HL-60 (cell line): ENCODE results near the gene LEF1.

ENCODE experiments used
- DNase-seq, 2 experiments: peaks; one replicate each; pipeline ENCODE4 v3.0.0-alpha.2; 2010 to 2020; ENCODE audit warnings: low read depth in 1 of 2, low spot score in 1 of 2
- H3K27ac ChIP-seq: fragments of 250-450 bp; sonication (Bioruptor Pico); replicated peaks from 2 replicates; pipeline ENCODE4 v1.5.1; 2020; ENCODE audit warnings: mild to moderate bottlenecking, moderate library complexity
- H3K27me3 ChIP-seq: fragments of 250-450 bp; sonication (Bioruptor Pico); 2 replicates; pipeline ENCODE4 v1.5.1; 2021; ENCODE audit warnings: mild to moderate bottlenecking, moderate library complexity; ENCODE audit not compliant: insufficient read depth, poor library complexity, severe bottlenecking
- H3K4me3 ChIP-seq: replicated peaks from 2 replicates; pipeline ENCODE4 v1.5.1; 2011; ENCODE audit warnings: mild to moderate bottlenecking, control low read depth, low read length; ENCODE audit not compliant: insufficient read depth
- CTCF ChIP-seq: IDR thresholded peaks from one replicate; pipeline ENCODE4 v1.5.1; 2011; ENCODE audit warnings: low read length, control low read depth, inconsistent platforms; ENCODE audit not compliant: insufficient read depth
- GABPA ChIP-seq: IDR thresholded peaks from 2 replicates; pipeline ENCODE4 v1.6.1; 2012; ENCODE audit warnings: low read depth
- POLR2AphosphoS5 ChIP-seq: IDR thresholded peaks from 2 replicates; pipeline ENCODE4 v1.6.1; 2012; ENCODE audit warnings: low read depth
- REST ChIP-seq: IDR thresholded peaks from 2 replicates; pipeline ENCODE4 v1.6.1; 2012; ENCODE audit warnings: low read depth; ENCODE audit not compliant: insufficient replicate concordance
- SPI1 ChIP-seq: IDR thresholded peaks from 2 replicates; pipeline ENCODE4 v1.6.1; 2012; ENCODE audit warnings: low read depth, mild to moderate bottlenecking, borderline replicate concordance

The LEF1 gene

GRCh38 chr4:108099838-108100237, 68.9 kb downstream of the LEF1 start:
- H3K4me3 ChIP-seq: no peak overlapping the region
- TF ChIP-seq SPI1 (no peak), GABPA (no peak), REST (no peak), POLR2AphosphoS5 (no peak), CTCF (no peak)
- H3K27ac ChIP-seq: no peak overlapping the region
- H3K27me3 ChIP-seq: peaks cover 4% of the 10 kb centered on the region
- no peak for DNase-seq

- no peak overlapping the region for H3K27ac ChIP-seq
- peaks cover 4% of the 10 kb centered on the region for H3K27me3 ChIP-seq
- no peak for DNase-seq
- TF ChIP-seq GABPA (no peak), SPI1 (no peak), POLR2AphosphoS5 (no peak), REST (no peak), CTCF (no peak)
- H3K4me3 ChIP-seq: no peak overlapping the region
Measured at GRCh38 chr4:108097990-108098553, 70.7 kb downstream of the LEF1 start.

- Histone ChIP-seq H3K4me3 (no peak overlapping the region), H3K27ac (no peak overlapping the region), H3K27me3 (peaks cover 2% of the 10 kb centered on the region)
- no peak for DNase-seq
- TF ChIP-seq CTCF (no peak), SPI1 (no peak), REST (no peak), GABPA (no peak), POLR2AphosphoS5 (no peak)
Measured at GRCh38 chr4:108094923-108095482, 73.7 kb downstream of the LEF1 start.
